HG02852 (cell line): ENCODE results near the gene SUGCT.

Experiments
- ATAC-seq: cut with Tn5 transposase; IDR thresholded peaks from one replicate; pipeline ENCODE4 v1.9.1; 2021; ENCODE audit warnings: mild to moderate bottlenecking, moderate library complexity; ENCODE audit not compliant: unreplicated experiment

SUGCT gene

GRCh38 chr7:40800771-40801170 lies 666.0 kb downstream of the SUGCT start:
- no peak for ATAC-seq

GRCh38 chr7:40802497-40802896 lies 667.7 kb downstream of the SUGCT start:
- no peak for ATAC-seq

GRCh38 chr7:40804477-40805215 lies 669.8 kb downstream of the SUGCT start:
- no peak for ATAC-seq

GRCh38 chr7:40805361-40805760 lies 670.6 kb downstream of the SUGCT start:
- no peak for ATAC-seq

- no peak for ATAC-seq
Observed at GRCh38 chr7:40808378-40808942, 673.7 kb downstream of the SUGCT start.

- no peak for ATAC-seq
Observed at GRCh38 chr7:40810274-40810673, 675.5 kb downstream of the SUGCT start.

GRCh38 chr7:40811666-40812065 lies 676.9 kb downstream of the SUGCT start:
- ATAC-seq: no peak

- no peak for ATAC-seq
Observed at GRCh38 chr7:40815022-40815421, 680.2 kb downstream of the SUGCT start.

GRCh38 chr7:40815512-40815911 lies 680.7 kb downstream of the SUGCT start:
- ATAC-seq: no peak

GRCh38 chr7:40822861-40823260 lies 688.1 kb downstream of the SUGCT start:
- ATAC-seq: no peak

GRCh38 chr7:40824461-40824860 lies 689.7 kb downstream of the SUGCT start:
- no peak for ATAC-seq

GRCh38 chr7:40826411-40827221 lies 691.8 kb downstream of the SUGCT start:
- no peak for ATAC-seq

GRCh38 chr7:40827222-40828085 lies 692.6 kb downstream of the SUGCT start:
- ATAC-seq: no peak

- ATAC-seq: no peak
Observed at GRCh38 chr7:40828686-40829600, 694.1 kb downstream of the SUGCT start.

- no peak for ATAC-seq
Observed at GRCh38 chr7:40833191-40833887, 698.5 kb downstream of the SUGCT start.

GRCh38 chr7:40833888-40834234 lies 699.1 kb downstream of the SUGCT start:
- ATAC-seq: no peak

- no peak for ATAC-seq
Observed at GRCh38 chr7:40836218-40836617, 701.4 kb downstream of the SUGCT start.

- ATAC-seq: no peak
Observed at GRCh38 chr7:40839881-40840280, 705.1 kb downstream of the SUGCT start.

GRCh38 chr7:40840990-40841389 lies 706.2 kb downstream of the SUGCT start:
- ATAC-seq: no peak
